ENCODE data around the gene DNAH8.
"Not testable (repeated sequence)": the region's sequence is repeated elsewhere in the genome, so short reads cannot be mapped to it uniquely, and the experiment has no call there.

Gene DNAH8

GRCh38 chr6:38912378-38912777 is 197.3 kb downstream of the DNAH8 start:
- no peak for DNase-seq

DNA sequence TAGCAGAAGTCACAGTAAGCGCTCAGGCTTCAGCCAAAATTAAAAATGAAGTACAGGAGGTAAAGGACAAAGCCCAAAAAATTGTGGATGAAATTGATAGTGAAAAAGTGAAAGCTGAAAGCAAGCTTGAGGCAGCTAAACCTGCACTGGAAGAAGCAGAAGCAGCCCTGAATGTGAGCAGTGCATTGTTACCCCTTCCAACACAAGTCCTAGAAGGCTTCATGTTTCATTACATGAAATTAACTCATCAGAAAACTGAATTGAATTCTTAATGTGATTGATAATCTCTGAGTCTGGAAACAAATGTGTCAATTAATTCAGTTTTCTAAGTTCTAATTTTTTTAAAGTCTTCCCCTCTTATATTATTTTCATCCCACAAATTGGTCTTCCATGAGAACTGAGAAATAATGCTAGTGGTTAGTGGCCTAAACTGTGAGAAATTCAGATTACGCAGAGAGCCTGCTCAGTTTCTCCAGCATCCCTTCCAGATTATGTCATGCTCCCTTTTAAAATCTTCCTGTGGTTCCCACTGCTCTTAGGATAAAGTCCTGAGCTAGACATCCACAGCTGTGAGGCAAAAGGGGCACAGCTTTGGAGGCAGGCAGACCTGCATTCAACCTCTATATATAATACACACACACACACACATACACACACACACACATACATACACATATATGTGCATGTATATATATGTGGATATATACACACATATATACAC is 200.3 kb downstream of the DNAH8 start:
- DNase-seq = no peak

DNA sequence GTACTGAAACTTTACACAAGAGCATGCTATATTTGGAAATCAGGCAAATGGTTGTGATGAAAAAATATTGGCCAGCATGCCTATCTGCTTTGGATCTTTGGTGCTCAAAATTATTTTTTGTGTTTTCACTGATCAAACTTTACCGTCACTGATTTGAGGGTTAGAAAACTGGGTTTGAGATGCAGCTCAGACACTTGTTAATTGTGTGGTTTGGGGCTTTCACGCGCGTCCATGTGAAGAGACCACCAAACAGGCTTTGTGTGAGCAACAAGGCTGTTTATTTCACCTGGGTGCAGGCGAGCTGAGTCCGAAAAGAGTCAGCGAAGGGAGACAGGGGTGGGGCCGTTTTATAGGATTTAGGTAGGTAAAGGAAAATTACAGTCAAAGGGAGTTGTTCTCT is 206.4 kb downstream of the DNAH8 start:
- DNase-seq = not testable (repeated sequence)

GRCh38 chr6:38924791-38925509 is 209.8 kb downstream of the DNAH8 start:
- DNase-seq = no peak

GRCh38 chr6:38929560-38929959 is 214.4 kb downstream of the DNAH8 start:
- DNase-seq = no peak

- peak; percentile 20 for DNase-seq
These were observed 218.3 kb downstream of the DNAH8 start for GRCh38 chr6:38933426-38933825.

DNA sequence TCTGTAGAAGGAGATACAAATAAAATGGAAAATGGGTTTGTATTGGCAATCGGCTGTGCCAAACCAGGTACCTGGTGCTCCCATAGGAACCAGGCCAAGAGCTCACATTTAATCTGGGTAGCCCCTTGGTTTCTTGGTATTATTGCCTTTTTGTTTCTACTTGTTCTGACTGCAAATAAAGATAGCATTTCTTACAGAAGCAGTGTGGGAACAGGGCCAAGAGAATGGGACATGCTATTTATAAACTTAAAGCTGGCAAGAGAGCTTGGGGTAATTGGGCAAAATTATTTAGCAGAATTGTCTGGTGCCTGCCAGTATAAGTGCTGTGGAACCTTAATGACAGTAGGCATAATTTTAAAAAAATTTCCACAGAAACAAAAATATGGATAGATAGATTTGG is 219.9 kb downstream of the DNAH8 start:
- DNase-seq = no peak

- no peak for DNase-seq
These were observed 222.9 kb downstream of the DNAH8 start for GRCh38 chr6:38937839-38938613.

DNA sequence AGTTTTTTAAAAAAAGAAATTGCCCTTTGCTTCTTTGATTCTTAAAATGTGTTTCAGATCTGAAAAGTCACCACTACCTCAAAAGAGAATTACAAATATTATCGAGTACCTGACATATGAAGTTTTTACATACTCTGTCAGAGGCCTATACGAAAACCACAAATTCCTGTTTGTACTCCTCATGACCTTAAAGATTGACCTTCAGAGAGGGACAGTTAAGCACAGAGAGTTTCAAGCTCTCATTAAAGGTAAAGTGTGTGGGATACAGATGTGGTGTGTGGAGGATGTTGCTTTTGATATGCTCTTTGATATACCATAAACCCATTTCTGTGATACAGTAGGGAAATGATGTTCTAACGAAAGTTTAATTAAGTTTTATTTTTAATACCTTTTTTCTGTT is 223.6 kb downstream of the DNAH8 start:
- no peak for DNase-seq

DNA sequence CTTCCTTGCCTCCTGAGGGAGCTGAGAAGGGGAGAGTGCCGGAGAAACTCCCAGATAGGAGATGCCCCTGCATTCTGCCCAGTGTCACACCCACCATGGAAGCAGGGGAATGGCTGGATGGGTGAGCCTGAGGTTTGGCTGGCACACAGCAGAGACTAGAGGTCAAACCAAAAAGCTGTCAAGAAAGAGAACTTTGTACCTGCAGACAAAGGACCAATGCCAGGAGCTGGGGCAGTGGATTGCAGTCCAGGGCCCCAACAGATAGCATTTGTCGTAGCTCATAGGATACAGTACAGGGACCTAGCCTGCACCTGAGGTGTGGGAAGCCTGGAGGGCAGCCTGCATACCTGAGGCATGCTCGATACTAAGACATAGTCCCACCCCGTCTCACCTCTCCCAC is 227.3 kb downstream of the DNAH8 start:
- no peak for DNase-seq

GRCh38 chr6:38942965-38943364 is 227.9 kb downstream of the DNAH8 start:
- DNase-seq = no peak

DNA sequence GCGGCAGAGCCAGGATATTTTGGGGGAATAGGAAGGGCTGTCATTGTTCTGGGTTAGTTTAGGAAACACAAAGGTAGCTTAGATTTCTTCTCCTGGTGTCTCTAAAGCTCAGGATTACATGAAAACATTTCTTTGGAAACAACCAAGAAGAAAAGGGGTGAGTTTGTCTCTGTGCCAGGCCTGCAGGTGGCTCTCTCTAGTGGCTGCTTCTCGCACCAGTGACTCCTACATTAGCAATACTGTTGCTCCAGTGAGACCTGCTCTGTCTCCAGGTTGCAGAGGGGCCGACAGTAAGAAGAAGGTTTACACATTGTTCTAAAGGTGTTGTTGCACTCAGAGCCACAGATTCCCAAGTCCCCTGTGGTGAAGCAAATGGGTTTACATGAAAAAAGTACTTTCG is 228.9 kb downstream of the DNAH8 start:
- no peak for DNase-seq

DNA sequence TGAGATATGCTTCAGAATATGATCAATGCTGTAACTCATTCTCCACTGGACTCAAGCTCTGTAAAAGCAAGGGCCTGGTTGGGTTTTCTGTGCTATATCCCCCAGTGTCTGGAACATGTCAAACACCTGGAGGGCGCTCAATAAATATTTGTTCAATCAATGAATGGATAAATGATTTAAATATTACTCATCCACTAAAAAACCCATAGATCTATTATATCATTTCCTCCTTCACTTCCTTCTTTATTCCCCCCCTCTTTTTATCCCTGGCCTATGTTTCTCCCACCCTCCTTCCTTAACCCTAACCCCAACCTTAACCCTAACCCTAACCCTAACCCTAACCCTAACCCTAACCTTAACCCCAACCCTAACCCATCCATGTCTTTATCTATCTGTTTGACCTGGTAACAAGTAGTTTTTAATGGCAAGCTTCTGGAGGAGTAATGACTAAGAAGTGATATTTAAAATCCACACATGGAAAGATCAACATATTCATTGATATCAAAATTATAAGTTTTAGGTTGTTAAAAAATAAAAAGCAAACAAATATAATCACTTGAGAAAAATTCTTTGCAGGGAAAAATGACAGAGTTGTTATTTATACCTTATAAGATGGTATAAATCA is 229.7 kb downstream of the DNAH8 start:
- no peak for DNase-seq

DNA sequence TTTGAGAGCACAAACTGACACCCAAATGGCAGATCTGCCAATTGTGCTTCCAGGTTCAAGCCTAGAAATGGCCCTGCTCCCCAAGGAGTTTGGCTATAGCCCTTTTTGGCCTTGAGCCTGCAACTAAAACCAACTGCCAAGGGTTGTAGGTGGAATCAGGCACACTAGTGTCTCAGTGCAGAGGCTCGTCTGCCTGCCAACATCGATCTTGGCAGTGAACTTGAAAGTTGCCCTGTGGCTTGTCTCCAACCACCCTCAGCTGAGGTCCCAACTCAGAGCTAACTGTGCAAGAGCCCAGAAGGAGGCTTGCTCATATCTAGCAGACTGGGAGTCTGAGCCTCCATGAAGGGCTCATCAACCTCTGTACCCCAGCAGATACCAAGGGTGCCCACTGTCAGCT is 240.8 kb downstream of the DNAH8 start:
- no peak for DNase-seq

DNA sequence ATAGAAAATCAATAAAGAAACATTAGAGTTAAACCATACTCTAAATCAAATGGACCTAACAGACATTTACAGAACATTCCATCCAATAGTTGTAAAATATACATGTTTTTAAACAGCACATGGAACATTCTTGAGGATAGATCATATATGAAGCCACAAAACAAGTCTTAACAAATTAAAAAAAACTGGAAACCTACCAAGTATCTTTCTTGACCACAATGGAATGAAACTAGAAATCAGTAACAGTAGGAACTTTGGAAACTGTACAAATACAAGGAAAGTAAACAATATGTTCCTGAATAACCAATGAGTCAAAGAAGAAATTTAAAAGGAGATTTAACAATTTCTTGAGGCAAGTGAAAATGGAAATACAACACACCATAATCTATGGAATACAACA is 242.3 kb downstream of the DNAH8 start:
- DNase-seq = no peak

GRCh38 chr6:38959138-38959537 is 244.0 kb downstream of the DNAH8 start:
- DNase-seq = no peak

DNA sequence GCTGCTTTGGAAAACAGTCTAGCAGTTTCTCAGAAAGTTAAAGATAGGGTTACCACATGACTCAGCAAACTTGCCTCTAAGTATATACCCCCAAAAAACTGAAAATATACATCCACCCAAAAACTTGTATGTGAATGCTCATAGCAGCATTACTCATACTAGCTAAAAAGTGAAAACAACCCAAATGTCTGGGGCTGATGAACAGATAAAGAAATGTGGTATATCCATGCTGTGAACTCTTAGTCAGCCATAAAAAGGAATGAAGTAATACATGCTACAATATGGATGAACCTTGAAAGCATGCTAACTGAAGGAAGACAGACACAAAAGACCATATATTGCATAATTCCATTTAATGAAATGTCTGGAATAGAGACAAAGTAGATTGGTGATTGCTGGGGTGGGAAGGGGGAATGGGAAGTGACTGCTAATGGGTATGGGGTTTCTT is 253.6 kb downstream of the DNAH8 start:
- no peak for DNase-seq

DNA sequence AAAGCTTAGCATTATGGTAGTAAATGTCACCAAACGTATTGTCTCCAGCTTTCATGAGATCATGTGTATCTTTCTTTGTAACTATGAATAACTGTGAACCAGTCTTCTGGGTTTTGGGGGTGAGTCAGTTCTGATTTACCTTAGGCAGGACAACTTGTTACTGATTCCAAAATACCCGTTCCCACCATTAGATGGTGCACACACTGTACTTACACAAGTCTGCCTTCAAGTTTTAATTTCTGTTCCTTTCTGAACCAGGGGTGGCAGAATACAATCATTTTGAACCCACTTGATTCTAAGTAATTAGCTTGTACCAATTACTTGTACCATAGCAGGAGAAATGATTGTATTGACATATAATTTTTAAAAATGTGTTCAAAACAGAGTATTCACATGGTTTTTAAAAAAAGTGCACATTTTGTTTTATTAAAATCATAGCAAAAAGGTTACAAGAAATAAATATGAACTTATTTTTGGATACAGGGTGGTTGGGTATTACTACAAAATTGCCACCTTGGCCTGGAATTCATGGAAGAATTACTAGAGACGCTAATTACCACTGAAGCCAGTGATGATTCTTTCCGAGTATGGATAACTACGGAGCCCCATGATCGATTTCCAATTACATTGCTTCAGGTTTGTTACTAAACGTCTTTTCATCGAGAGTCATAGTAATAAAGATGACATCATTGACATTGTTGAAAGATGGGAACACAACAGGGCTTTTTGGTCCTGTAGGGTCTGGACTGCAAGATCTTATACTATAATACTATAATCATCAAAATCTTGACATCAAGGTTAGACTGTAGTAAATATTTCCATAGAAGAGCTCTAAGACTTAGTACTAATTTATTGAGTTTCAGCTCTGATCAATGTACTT is 258.3 kb downstream of the DNAH8 start:
- peak; percentile 36 for DNase-seq

GRCh38 chr6:38974389-38975151 is 259.5 kb downstream of the DNAH8 start:
- no peak for DNase-seq

DNA sequence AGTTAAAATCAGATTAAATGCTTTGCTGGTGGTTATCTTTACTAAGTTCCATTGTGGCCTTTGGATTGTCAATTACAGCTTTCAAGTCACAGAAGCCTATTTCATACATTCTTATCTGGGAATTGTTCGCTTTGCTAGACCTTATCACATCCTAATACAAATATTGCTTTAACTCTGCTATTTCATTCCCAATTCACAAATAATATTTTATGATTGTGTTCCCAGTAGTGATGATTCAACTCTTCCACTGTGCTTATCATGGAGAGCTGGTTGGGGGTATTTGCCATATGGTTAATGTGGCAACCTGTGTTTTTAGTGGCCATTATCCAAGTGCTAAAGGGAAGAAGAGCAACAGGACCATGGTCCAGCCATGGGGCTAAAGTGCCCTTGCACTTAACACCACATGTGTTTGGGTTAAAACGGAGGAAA is 260.5 kb downstream of the DNAH8 start:
- no peak for DNase-seq

DNA sequence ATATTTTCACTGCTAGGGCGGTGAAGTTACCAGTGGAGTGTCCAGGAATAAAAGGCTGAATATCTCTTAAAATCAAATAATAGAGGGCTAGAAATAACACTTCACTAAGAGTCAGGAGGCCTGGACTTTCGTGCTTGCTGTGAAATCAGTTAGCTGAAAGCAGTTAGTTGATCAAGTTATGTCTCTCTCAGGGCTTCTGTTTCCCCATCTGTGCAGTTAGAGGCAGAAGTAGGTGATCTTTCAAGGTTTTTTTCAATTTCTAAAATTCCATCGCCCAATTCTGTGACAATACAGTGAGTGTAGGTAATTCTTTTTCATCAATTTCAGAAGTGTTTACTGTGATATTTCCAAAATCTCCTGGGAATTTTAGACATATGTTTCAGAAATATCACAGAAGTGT is 260.9 kb downstream of the DNAH8 start:
- no peak for DNase-seq
